Prostate gland (tissue), 2 donors: ENCODE results near the gene GATD1. TPM values are rescaled to one million over a fixed set of nuclear protein-coding genes. Genes with fewer than 3 reads are reported as not detected.

Source experiments
- DNase-seq: peaks from one replicate; pipeline ENCODE4 v3.0.0-alpha.2; 2019; ENCODE audit warnings: low spot score
- H3K27ac ChIP-seq, 2 donors: fragments of 200-600 bp; sonication (generic); 2 replicates each; pipeline ENCODE4 v1.5.1; 2017 to 2019
- H3K27me3 ChIP-seq: fragments of 200-600 bp; sonication (generic); replicated peaks from 2 replicates; pipeline ENCODE4 v1.5.1; 2019; ENCODE audit not compliant: insufficient read depth
- H3K36me3 ChIP-seq, 2 donors: fragments of 200-600 bp; sonication (generic); 1 replicate in 1 of 2; 2 replicates in 1 of 2; pipeline versions ENCODE4 v1.5.1 to v1.8.1; 2017 to 2019
- H3K4me1 ChIP-seq: fragments of 200-600 bp; sonication (generic); replicated peaks from 2 replicates; pipeline ENCODE4 v1.5.1; 2019
- H3K4me3 ChIP-seq, 2 donors: fragments of 200-600 bp; sonication (generic); 2 replicates each; pipeline ENCODE4 v1.5.1; 2017 to 2019
- H3K9me3 ChIP-seq: fragments of 200-600 bp; sonication (generic); 2 replicates; pipeline ENCODE4 v1.5.1; 2017
- POLR2A ChIP-seq: fragments of 450-650 bp; IDR thresholded peaks from one replicate; pipeline ENCODE4 v1.6.1; 2016; ENCODE audit warnings: antibody characterized with exemption, mild to moderate bottlenecking
- POLR2AphosphoS5 ChIP-seq: sonication (generic); formaldehyde crosslinking; IDR thresholded peaks from one replicate; pipeline ENCODE4 v1.6.1; 2017; ENCODE audit warnings: antibody characterized with exemption
- WGBS: methylation state at CpG from one replicate; pipeline ENCODE4 v1.1.5; 2018; 5-methylcytosine and 5-hydroxymethylcytosine counted together
- intact Hi-C: fragments of 100-400 bp; cut with DNase I; formaldehyde crosslinking; loops from one replicate; pipeline ENCODE4 v1.14.2; 2022
- total RNA-seq, 2 donors: library from RNA; depleted of rRNA; stranded (reverse); fragments of >200 nt; gene quantifications; one replicate each; pipeline ENCODE4 v1.1.0, GENCODE V29; 2016
- TF ChIP-seq, protein P1 (sequence below), 4 experiments: fragments of 200-600 bp in 2 of 4; fragments of 450-650 bp in 2 of 4; sonication (generic) in 2 of 4; IDR thresholded peaks; 1 replicate in 3 of 4; 2 replicates in 1 of 4; pipeline ENCODE4 v1.5.1; 2016 to 2019; ENCODE audit warnings: antibody characterized with exemption in 4 of 4, mild to moderate bottlenecking in 2 of 4, moderate library complexity in 2 of 4

The GATD1 gene
- total RNA-seq, 2 donors from 2014 or later = 29.9 to 72.3 TPM

DNA sequence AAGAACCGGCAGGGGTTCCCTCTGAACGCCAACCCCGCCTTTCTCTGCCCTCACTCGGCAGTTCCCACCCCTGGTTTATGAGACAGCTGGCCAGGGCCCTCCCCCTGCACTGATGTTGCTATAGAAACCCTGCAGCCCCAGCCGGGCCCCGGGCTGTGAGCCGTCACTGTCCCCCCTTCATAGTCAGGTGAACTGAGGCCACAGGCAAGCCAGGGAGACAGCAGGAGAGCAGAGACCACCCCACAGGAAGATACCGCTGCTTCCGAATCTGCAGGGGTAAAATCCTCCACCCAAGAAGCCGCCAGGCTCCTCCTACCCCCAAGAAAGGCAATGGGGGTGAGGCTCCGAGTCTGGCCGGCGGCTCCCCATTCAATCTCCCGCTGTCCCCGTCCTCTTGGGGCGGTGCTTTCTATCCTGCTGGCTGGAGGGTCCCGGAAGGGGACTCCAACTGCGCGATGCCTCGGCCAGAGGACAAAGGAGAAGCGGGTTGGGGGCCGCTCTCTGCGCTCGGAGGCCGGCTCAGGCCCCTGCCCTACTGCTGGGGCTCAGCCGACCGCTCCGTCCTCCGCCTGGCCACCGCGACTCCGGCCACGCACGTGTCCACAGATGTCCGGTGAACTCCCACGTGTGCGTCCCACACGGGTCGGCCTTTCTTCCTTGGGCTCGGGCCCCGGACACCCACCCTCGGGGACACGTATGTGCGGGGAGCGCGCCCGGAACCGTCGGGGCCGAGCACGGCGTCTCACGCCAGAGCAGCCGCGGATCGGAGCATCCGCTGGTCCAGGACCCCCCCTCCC is 20.2 kb upstream of the GATD1 start:
- Histone ChIP-seq H3K36me3 (no peaks in the 10 kb centered on the region), H3K27ac (peak overlapping the region; percentile 81 to 86), H3K4me1 (peaks cover 16% of the 10 kb centered on the region), H3K27me3 (no peaks in the 10 kb centered on the region), H3K4me3 (peak overlapping the region; percentile 47 to 73), H3K9me3 (no peaks in the 10 kb centered on the region)
- DNase-seq = peak; percentile 63
- TF ChIP-seq, protein P1, sequence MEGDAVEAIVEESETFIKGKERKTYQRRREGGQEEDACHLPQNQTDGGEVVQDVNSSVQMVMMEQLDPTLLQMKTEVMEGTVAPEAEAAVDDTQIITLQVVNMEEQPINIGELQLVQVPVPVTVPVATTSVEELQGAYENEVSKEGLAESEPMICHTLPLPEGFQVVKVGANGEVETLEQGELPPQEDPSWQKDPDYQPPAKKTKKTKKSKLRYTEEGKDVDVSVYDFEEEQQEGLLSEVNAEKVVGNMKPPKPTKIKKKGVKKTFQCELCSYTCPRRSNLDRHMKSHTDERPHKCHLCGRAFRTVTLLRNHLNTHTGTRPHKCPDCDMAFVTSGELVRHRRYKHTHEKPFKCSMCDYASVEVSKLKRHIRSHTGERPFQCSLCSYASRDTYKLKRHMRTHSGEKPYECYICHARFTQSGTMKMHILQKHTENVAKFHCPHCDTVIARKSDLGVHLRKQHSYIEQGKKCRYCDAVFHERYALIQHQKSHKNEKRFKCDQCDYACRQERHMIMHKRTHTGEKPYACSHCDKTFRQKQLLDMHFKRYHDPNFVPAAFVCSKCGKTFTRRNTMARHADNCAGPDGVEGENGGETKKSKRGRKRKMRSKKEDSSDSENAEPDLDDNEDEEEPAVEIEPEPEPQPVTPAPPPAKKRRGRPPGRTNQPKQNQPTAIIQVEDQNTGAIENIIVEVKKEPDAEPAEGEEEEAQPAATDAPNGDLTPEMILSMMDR (IDR thresholded peaks at IDR 0.05) = no peak
- TF ChIP-seq POLR2AphosphoS5 = peak; percentile 51
- no peak for TF ChIP-seq POLR2A
- WGBS = under 1% methylated on average over 57 of the region's 57 CpGs
- intact Hi-C loops = no loop called here

DNA sequence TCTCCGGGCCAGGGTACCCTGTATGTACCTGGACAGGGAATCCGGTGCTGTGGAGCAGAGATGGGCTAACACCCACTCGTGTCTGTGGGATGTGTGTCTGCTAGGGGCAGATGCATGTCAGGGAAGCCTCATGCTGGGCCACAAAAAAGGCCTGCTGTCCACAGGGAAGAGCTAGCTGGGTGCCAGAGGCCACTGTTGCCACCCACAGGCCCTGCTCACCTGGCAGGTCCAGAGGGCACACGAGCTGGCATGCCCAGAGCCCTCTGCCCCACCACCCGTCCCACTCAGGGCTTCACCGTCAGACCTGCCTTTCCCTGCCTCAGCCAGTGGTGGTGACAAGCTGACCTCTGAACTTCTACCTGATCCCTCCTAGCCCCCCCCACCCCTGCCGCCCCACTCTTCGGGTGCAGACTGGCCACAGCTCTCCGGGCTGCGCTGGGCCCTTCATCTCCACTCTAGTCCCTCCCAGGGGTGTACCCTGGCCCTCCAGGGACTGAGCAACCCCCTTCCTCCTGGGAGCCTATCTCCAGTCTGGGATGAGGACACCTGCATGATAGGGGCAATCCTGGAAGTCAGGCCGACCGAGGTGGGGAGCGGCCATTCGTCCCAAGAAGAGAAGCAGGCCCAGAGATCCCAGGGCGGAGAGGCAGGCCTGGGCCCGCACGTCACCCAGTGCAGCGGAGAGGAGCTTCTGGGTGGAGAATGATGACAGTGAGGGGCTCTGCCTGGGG is 19.4 kb upstream of the GATD1 start:
- Histone ChIP-seq H3K36me3 (no peaks in the 10 kb centered on the region), H3K9me3 (no peaks in the 10 kb centered on the region), H3K27ac (peak overlapping the region; percentile 81 to 86), H3K4me3 (peak overlapping the region; percentile 47 to 73), H3K4me1 (peaks cover 16% of the 10 kb centered on the region), H3K27me3 (no peaks in the 10 kb centered on the region)
- DNase-seq = no peak
- TF ChIP-seq, protein P1 (IDR thresholded peaks at IDR 0.05) = no peak
- TF ChIP-seq POLR2A (peak; percentile 15), POLR2AphosphoS5 (no peak)
- 12% methylated on average over 18 of the region's 18 CpGs for WGBS
- intact Hi-C loops = no loop called here

GRCh38 chr11:795634-796564 is 18.6 kb upstream of the GATD1 start:
- H3K27ac ChIP-seq = peak overlapping the region; percentile 81 to 86
- peaks cover 16% of the 10 kb centered on the region for H3K4me1 ChIP-seq
- TF ChIP-seq POLR2AphosphoS5 = peak; percentile 16
- no peak for TF ChIP-seq POLR2A
- peak; percentile 69 for DNase-seq
- no peaks in the 10 kb centered on the region for H3K36me3 ChIP-seq
- no peaks in the 10 kb centered on the region for H3K27me3 ChIP-seq
- H3K9me3 ChIP-seq = no peaks in the 10 kb centered on the region
- H3K4me3 ChIP-seq = peak overlapping the region; percentile 47 to 73
- 3% methylated on average over 25 of the region's 26 CpGs for WGBS
- intact Hi-C loops = no loop called here

DNA sequence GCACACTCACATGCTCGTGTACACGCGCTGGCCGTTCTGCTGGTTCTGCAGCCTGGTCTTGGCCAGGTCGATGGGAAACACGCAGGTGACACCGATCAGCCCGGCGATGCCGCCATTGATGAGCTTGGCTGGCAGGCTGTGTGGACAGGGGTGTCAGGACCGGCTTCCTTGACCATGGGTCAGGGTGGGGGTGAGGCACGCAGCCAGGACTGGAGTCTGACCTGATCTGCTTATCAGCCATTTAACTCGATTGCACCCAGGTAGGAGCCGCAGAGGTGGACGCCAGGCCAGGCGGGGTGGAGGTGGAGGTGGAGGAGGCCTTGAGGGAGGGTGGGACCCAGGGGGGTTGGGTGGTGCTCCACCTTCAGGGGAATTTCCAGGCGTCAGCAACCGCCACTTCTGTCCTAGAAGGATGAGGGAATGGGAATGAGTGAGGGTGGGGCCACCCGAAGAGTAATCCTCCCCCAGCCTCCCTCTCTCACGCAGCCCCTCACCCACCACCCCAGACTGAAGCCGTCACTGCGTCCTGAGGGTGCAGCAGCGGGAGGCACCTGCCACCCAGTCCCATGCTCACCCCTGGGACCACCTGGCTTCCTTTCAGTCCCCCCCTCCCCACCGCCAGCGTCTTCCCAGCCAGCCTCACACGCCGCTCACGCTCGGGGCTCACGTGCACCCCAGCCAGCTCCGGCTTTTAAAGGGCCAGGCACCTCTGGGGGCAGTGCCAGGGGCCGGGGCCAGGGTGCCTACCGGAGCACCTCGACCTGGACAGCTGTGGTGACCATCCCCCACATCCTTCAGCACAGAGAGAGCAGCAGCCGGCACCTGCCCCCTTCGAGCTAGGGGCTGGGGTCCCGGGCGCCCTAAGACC is 17.7 kb upstream of the GATD1 start:
- peak overlapping the region; percentile 47 to 73 for H3K4me3 ChIP-seq
- intact Hi-C loops = no loop called here
- WGBS = 42% methylated on average over 31 of the region's 38 CpGs
- no peak for DNase-seq
- H3K4me1 ChIP-seq = peaks cover 16% of the 10 kb centered on the region
- H3K36me3 ChIP-seq = no peaks in the 10 kb centered on the region
- H3K27ac ChIP-seq = peak overlapping the region; percentile 81 to 86
- TF ChIP-seq POLR2A = no peak
- TF ChIP-seq, protein P1 (IDR thresholded peaks at IDR 0.05) = no peak
- no peak for TF ChIP-seq POLR2AphosphoS5
- H3K9me3 ChIP-seq = no peaks in the 10 kb centered on the region
- no peaks in the 10 kb centered on the region for H3K27me3 ChIP-seq
